HG02852 (cell line): Measurements from ENCODE around the gene CDCA4.

Experiments used
- ATAC-seq: cut with Tn5 transposase; IDR thresholded peaks from one replicate; pipeline ENCODE4 v1.9.1; 2021; ENCODE audit warnings: mild to moderate bottlenecking, moderate library complexity; ENCODE audit not compliant: unreplicated experiment

Gene CDCA4

DNA sequence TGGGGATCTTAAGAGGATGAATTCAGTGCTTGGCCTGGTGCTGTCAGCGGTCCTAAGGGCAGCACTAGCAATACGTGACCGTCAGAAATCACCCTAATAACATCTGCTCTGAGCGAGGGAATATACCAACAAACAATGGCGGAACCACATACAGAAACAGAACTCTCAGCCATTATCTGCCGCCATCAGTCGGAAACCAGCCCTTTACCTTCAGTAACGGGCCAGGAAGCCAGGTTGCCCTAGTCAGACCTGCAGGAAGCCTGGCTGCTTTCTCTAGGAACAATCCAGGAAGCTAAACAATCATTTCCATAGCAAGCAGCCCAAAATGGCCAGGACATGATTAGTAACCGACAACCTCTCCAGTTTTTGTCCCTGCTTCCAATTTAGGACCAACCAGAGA is 5.6 kb downstream of the CDCA4 start:
- ATAC-seq: no peak

- ATAC-seq: no peak
Observed at GRCh38 chr14:105014631-105015030, 6.3 kb downstream of the CDCA4 start.

- no peak for ATAC-seq
Observed at GRCh38 chr14:105014032-105014431, 6.9 kb downstream of the CDCA4 start.

DNA sequence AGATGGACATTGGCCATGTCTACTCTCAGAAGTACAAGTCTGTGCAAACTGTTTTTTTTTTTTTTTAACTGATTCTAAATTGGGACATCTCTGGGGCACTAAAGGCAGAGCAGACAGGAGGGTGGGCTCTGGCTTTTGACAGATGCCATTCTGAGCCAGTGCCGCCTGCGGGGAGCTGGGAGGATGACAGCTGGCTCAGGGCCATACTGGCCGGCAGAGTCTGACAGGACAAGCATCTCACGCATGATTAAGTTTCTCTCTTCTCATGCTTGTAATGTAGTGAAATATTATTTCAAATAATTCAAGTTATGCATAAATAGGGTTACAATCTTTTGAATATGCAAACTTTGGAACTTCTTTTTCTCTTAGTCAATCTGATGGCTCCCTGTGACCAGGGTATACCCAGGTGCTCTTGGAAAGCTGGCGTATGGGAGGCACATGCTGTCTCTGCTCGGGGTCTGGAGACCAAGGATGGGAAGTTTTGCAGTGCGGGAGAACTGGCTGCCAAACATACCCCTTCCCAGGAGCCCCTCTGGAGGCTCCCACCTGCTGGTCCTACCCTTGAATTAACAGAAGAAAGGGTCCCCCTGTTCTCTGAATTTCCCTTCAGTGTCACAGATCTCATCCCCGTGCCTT is 7.6 kb downstream of the CDCA4 start:
- no peak for ATAC-seq

GRCh38 chr14:105012171-105012985 is 8.5 kb downstream of the CDCA4 start:
- no peak for ATAC-seq

DNA sequence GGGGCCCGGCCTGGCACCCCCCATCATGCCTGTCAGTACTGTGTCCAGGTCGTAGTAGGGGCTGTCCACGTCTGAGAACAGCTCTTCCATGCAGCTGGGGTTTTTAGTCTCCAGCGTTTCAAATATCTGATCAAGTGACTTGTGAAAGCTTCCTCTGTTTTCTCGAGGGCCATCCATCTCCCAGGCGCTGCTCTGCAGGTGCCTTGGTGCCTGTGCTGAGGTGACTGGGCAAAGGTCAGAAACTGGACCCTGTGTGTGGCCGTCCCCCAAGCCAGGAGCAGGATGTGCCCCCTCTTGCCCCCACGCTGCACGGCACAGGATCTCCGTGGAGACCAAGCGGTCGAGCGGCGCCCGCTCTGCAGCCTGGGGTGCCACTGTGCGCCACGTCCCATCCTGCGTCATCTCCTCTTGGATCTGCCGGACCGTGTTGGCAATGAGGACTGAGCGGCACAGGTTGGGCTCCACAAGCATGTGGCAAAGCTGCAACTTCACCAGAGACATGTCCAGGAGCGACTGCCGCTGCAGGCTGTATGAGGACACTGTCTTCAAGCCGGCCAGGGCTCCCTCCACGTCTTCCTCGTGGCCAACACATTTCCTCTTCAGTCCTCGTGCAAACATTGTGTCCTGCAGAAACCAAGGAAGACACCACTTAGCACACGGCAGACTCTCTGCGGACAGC is 9.4 kb downstream of the CDCA4 start:
- ATAC-seq: no peak

DNA sequence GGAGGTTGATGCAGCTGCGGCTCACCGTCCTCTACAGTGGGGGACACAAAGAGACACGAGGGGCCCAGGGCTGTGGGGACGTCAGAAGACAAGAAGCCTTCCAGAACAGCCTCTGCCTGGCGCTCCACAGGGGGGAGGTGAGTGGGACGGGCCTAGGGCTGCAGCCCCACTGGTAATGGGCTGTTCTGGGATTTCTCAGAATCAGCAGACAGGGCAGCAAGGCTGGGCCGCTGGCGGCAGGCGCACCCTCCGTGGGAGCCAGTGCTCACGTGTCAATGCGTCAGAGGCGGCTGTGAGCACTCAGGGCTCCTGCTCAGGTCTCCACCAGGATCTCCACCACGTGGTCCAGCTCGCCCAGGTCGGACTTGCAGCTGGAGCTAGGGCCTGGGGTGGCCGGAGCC is 10.0 kb downstream of the CDCA4 start:
- no peak for ATAC-seq

DNA sequence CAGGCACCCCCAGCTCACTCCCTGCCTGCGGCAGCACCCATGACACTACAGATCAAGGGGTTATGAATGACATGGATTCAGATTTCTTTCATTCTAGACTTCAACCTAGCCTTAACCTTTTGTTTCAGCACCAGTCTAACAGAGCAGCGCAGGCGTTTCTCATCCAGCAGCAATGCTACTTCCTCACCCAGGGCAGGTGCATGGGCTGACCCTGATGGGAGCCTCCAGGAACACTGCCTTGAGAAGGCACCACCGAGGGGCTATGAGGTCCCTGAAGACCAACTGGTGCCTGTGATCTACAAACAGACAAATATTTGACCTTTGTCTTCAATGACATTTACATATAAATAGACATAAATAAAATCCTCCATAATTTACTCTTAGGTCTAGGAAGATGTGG is 10.8 kb downstream of the CDCA4 start:
- no peak for ATAC-seq

- no peak for ATAC-seq
Observed at GRCh38 chr14:105007593-105008264, 13.2 kb downstream of the CDCA4 start.

DNA sequence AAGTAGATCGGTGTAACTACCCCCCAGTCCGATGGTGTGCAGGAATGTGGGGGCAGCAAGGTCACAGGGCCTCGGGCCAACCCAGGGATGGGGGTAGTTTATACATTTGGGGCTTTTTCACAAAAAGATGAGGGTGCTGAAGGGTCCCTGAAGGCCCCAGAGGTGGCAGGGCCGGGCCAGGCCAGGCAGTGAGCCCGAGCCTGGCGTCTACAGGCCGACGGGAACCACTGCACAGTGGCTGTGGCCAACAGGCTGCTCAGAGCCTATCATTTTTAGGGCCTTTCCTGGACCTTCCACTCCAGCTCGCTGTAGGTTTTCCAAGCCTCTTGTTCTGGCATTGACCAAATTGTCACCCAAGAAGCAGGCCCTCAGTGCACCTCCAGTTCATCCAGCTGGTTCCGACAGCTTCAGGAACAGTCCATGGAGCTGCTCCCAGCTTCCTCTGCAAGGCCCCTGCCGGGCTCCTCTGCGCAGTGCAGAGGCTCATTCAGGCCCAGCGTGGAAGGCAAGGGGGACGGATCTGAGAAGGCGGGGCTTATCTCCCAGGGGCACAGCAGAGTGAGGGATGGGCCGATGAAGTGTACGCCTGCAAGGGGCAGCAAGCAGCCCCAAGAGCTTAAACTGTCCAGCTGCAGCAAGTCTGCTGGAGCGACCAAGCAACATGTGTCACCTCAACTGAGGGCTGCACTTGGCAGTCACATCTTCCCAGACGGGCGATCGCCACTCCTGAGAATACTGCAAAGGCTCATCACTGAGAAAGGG is 13.9 kb downstream of the CDCA4 start:
- ATAC-seq: no peak

GRCh38 chr14:105005929-105006830 is 14.7 kb downstream of the CDCA4 start:
- ATAC-seq: no peak

DNA sequence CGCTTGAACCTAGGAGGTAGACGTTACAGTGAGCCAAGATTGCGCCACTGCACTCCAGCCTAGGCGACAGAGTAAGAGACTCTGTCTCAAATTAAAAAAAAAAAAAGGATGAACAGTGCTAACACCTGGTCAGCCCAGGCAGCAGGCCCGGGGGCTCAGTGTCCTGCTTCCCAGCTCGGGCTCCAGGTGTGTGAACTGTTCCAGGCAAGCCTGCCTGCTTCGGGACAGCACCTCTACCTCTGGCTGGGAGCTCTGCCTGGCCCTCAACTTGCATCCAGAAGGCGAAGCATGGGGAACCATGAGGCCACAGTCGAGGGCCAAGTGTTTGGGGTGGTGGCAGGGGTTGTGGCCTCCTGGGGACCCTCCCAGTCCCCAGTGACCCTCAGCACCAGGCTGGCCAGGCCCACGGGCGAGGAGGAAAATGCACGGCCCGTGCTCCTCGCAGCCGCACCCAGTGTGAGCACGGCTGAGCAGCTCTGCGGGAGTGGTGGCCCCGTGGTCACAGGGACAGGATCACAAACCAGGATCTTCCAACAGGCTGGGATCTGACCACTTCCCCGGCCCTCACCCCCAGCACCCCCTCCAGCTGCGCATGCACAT is 15.5 kb downstream of the CDCA4 start:
- no peak for ATAC-seq

- no peak for ATAC-seq
Observed at GRCh38 chr14:104999361-104999760, 21.5 kb downstream of the CDCA4 start.

- no peak for ATAC-seq
Observed at GRCh38 chr14:104998801-104999200, 22.1 kb downstream of the CDCA4 start.

- ATAC-seq: no peak
Observed at GRCh38 chr14:104996483-104996882, 24.4 kb downstream of the CDCA4 start.

- no peak for ATAC-seq
Observed at GRCh38 chr14:104996032-104996431, 24.9 kb downstream of the CDCA4 start.

- no peak for ATAC-seq
Observed at GRCh38 chr14:104994978-104995377, 25.9 kb downstream of the CDCA4 start.

DNA sequence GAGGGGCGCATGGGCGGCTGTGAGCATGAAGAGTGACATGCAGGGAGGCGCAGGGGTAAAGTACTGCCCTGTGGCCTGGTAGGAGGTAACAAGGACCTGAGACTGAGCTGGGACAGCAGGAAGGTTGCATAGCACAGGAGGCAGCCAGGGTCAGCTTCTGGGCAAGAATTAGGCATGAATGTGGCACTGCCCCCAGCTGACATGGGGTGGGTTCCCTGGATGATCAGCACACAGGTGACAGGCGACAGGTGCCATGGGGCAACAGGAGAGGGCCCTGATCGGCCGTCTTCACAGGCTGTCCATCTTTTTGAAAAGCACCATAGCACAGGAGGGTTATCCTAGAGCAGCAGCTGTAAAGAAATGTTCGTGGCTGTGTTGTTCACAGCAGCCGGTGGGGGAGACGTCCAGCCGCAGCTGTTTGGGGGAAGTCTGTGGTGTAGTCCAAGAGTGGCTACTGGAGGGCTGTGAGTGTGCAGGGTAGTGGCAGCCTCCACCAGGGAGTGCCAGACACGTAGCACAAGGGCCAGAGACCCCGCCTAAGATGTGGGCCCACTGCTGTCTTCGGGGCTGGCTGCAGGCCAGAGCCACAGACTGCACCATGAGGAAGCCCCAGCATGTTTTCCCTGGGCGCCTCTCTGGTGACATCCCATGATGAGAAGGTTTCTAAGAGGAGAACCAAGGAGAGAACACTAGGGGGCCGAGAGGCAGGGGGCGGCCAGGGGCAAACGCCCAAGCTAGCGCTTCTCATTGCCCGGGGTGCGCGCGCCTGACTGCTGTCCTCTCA is 26.9 kb downstream of the CDCA4 start:
- no peak for ATAC-seq

DNA sequence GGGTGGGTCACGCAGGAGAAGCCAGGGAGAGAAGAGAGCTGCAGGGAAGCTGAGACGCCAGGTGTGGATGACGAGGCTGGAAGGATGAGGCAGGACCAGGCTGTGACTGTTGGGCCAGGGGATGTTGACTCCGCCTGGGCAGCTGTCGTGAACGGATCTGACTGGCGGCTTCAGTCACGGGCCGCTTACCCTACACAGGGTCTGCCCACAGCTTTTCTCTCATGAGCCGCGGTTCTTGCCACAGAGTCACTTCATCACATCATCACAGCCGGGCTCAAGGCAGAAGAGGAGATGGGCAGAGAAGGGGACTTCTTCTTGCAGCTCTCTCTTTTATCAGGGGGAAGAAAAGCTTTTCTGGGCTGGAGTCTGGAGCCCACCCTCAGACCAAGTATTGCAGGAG is 27.6 kb downstream of the CDCA4 start:
- no peak for ATAC-seq
